CD4-positive, alpha-beta T cell (primary cell): ENCODE data around the gene NCKAP5. TPM values are rescaled to one million over a fixed set of nuclear protein-coding genes. Genes with fewer than 3 reads are reported as not detected.

ENCODE experiments used
- ATAC-seq: fragments of 200-7000 bp; cut with Tn5 transposase; one replicate; pipeline ENCODE4 v1.10.0; 2022; ENCODE audit warnings: mild to moderate bottlenecking; ENCODE audit not compliant: poor library complexity
- CTCF ChIA-PET: fragments of 350-600 bp; sonication (Branson Sonifier 250); formaldehyde crosslinking; loops from one replicate; lab custom pipeline; 2021; ENCODE audit warnings: antibody characterized with exemption, inconsistent platforms; lab: Charles Lee
- POLR2A ChIA-PET: fragments of 350-600 bp; sonication (Branson Sonifier 250); formaldehyde crosslinking; loops from one replicate; lab custom pipeline; 2021; ENCODE audit warnings: antibody characterized with exemption, inconsistent platforms; lab: Charles Lee
- DNase-seq, 14 experiments: peaks; one replicate each; pipeline ENCODE4 v3.0.0-alpha.2; 2013 to 2020; ENCODE audit warnings: mixed read lengths in 2 of 14
- H3K27ac ChIP-seq, 2 donors: one replicate each; pipeline versions ENCODE4 v1.5.1 to v1.7.0; 2013; ENCODE audit warnings: low read length in 2 of 2, low read depth in 1 of 2, mild to moderate bottlenecking in 1 of 2
- H3K27me3 ChIP-seq, 2 experiments: 1 replicate in 1 of 2; 2 replicates in 1 of 2; pipeline versions ENCODE4 v1.6.1 to v1.7.0; 2013; ENCODE audit warnings: low read length in 2 of 2, control low read depth in 1 of 2, mild to moderate bottlenecking in 1 of 2, moderate library complexity in 1 of 2; ENCODE audit not compliant: insufficient read depth in 2 of 2, control insufficient read depth in 1 of 2
- H3K36me3 ChIP-seq: one replicate; pipeline ENCODE4 v1.6.1; 2013; ENCODE audit warnings: low read length, control low read depth; ENCODE audit not compliant: insufficient read depth
- H3K4me1 ChIP-seq: one replicate; pipeline ENCODE4 v1.6.1; 2013; ENCODE audit warnings: low read length, control low read depth; ENCODE audit not compliant: insufficient read depth
- H3K4me3 ChIP-seq: one replicate; pipeline ENCODE4 v1.5.1; 2013; ENCODE audit warnings: mild to moderate bottlenecking, low read length, moderate library complexity
- H3K9me3 ChIP-seq, 2 experiments: 1 replicate in 1 of 2; 2 replicates in 1 of 2; pipeline versions ENCODE4 v1.6.1 to v1.7.0; 2013; ENCODE audit warnings: low read length in 2 of 2, mild to moderate bottlenecking in 2 of 2, control low read depth in 1 of 2, moderate library complexity in 1 of 2; ENCODE audit not compliant: control insufficient read depth in 1 of 2, insufficient read depth in 1 of 2
- H3K27ac Mint-ChIP-seq: one replicate; pipeline ENCODE4 v1.8.0; 2020; ENCODE audit warnings: mixed read lengths
- H3K27me3 Mint-ChIP-seq: one replicate; pipeline ENCODE4 v1.8.0; 2021; ENCODE audit warnings: mixed read lengths
- H3K36me3 Mint-ChIP-seq: one replicate; pipeline ENCODE4 v1.8.0; 2021; ENCODE audit warnings: low read depth, mixed read lengths
- H3K4me1 Mint-ChIP-seq: one replicate; pipeline ENCODE4 v1.8.0; 2021; ENCODE audit warnings: low read depth, mixed read lengths
- H3K4me3 Mint-ChIP-seq: one replicate; pipeline ENCODE4 v1.8.0; 2020; ENCODE audit warnings: mild to moderate bottlenecking, mixed read lengths
- H3K9me3 Mint-ChIP-seq: one replicate; pipeline ENCODE4 v1.8.0; 2020; ENCODE audit warnings: mixed read lengths
- CTCF ChIP-seq: fragments of 200-600 bp; IDR thresholded peaks from one replicate; pipeline ENCODE4 v1.8.0; 2022; ENCODE audit warnings: antibody characterized with exemption, mild to moderate bottlenecking
- intact Hi-C, 2 experiments: fragments of 100-400 bp; cut with DNase I in 1 of 2; cut with micrococcal nuclease in 1 of 2; formaldehyde crosslinking; loops; one replicate each; pipeline versions ENCODE4 v1.15.1 to v1.9.0; 2023 to 2025; cut with DNase I, micrococcal nuclease
- total RNA-seq, 174 experiments: library from RNA in 2 of 174; stranded (reverse) in 2 of 174; gene quantifications; one replicate each; pipeline ENCODE4 v1.2.3 and lab custom pipeline; 2021 to 2026

The NCKAP5 gene
- total RNA-seq, 2 experiments from 2014 or later, result not detected

DNA sequence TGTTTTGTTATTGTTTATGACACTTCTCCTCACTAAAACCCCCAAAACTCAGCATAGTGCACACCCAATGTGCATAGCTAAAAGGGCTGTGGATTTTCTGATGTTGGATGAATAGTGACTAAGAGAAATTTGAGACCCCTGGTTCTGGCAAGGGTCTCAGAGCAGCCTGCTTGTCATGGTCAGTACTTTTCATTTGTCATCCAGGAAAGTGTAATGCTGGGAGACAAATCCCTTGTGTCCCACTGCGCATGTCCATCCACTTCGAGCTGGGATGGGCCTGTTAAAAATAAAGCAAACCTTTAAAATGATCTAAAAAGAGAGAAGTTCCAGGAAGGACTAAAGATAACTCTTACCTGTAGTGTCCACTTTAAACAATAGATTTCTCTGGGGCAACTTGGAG is 851.3 kb downstream of the NCKAP5 start:
- Histone ChIP-seq H3K27ac (no peak overlapping the region), H3K4me3 (no peak overlapping the region), H3K9me3 (peaks cover 0 to 13% of the 10 kb centered on the region in 2 experiments), H3K27me3 (no peaks in the 10 kb centered on the region), H3K36me3 (no peaks in the 10 kb centered on the region), H3K4me1 (no peaks in the 10 kb centered on the region)
- ATAC-seq (no peak), DNase-seq (no peak)
- CTCF ChIA-PET, result no interaction called here
- Mint-ChIP-seq H3K4me1 (no peaks in the 10 kb centered on the region), H3K27me3 (no peaks in the 10 kb centered on the region), H3K9me3 (no peaks in the 10 kb centered on the region), H3K4me3 (no peak overlapping the region), H3K27ac (no peak overlapping the region), H3K36me3 (no peaks in the 10 kb centered on the region)
- no peak for TF ChIP-seq CTCF
- POLR2A ChIA-PET, result no interaction called here
- intact Hi-C loops, result no loop called here

DNA sequence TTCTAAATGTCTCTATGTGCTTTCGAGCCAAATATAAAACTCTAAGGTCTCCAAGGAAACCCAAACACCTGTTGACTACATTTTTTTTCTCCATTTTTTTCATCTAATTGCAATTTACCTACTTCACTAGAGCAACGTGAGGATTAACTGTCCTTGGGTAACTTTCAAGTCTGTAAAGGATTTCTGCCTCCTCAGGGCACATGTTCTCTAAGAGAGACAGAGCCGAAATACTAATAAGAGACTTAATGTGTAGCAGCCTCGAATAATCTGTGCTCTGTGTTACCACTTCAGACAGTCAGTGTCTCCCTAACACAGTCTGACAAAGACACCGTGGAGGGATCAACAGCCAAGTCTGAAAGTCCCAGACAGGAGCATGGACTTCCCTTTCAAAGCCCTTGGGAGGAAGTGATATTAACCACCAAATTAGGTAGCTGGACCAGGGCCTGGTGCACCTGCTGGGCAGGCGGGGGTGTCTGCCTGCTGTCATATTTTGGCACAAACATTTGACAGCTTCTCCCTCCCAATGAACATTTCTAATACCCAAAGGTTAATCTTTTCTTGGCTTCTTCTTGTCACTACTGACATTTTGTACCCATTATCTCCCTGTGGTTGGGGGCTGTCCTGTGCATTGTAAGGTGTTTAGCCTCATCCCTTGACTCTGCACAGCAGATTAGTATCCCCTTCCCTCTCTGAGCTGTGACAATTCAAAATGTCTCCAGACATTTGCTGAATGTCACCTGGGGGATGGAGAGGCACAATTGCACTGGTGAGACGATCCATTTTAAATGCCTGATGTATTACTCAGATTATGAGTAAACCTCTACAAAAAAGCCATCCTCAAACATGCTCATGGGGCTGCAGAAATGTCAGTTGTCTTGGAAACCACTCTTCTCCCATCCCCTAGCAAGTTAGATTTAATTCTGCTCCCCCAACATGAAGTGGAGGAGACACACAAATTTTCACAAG is 852.6 kb downstream of the NCKAP5 start:
- H3K27me3 Mint-ChIP-seq, result no peaks in the 10 kb centered on the region
- ChIA-PET CTCF (no interaction called here), POLR2A (no interaction called here)
- peaks cover 0 to 12% of the 10 kb centered on the region in 2 experiments for H3K9me3 ChIP-seq
- ATAC-seq (no peak), DNase-seq (no peak)
- no peak overlapping the region for H3K4me3 Mint-ChIP-seq
- no peaks in the 10 kb centered on the region for H3K36me3 ChIP-seq
- H3K36me3 Mint-ChIP-seq, result no peaks in the 10 kb centered on the region
- no peak for TF ChIP-seq CTCF
- no peak overlapping the region for H3K27ac ChIP-seq
- H3K9me3 Mint-ChIP-seq, result no peaks in the 10 kb centered on the region
- H3K27ac Mint-ChIP-seq, result no peak overlapping the region
- H3K4me1 ChIP-seq, result no peaks in the 10 kb centered on the region
- intact Hi-C loops, result no loop called here
- no peaks in the 10 kb centered on the region for H3K4me1 Mint-ChIP-seq
- no peak overlapping the region for H3K4me3 ChIP-seq
- H3K27me3 ChIP-seq, result no peaks in the 10 kb centered on the region

DNA sequence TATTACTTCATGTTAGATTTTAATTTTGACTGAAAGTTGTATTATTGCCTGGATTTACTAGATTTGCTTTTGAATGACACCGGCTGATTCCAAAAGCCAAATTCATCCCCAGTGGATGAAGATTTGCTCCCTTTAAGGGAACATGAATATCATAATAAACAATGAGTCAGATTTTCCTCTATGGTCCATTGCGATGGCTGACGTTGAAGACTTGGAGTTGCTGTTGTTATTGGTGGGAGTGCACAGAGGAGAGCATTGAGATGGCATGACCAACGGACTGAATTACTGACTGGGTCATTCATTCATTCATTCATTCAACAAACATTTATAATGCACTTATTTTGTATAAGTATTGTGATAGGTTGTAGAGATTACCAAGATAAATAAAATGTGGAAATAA is 864.9 kb downstream of the NCKAP5 start:
- no peak overlapping the region for H3K27ac ChIP-seq
- H3K36me3 ChIP-seq, result no peaks in the 10 kb centered on the region
- no peak for TF ChIP-seq CTCF
- POLR2A ChIA-PET, result no interaction called here
- H3K36me3 Mint-ChIP-seq, result no peaks in the 10 kb centered on the region
- no peaks in the 10 kb centered on the region for H3K27me3 Mint-ChIP-seq
- no peak for DNase-seq
- H3K27ac Mint-ChIP-seq, result no peak overlapping the region
- CTCF ChIA-PET, result no interaction called here
- H3K9me3 ChIP-seq, result peaks cover 0 to 9% of the 10 kb centered on the region in 2 experiments
- no peaks in the 10 kb centered on the region for H3K27me3 ChIP-seq
- no peaks in the 10 kb centered on the region for H3K9me3 Mint-ChIP-seq
- intact Hi-C loops, result no loop called here
- H3K4me1 Mint-ChIP-seq, result no peaks in the 10 kb centered on the region
- no peak overlapping the region for H3K4me3 ChIP-seq
- H3K4me3 Mint-ChIP-seq, result no peak overlapping the region
- ATAC-seq, result no peak
- no peaks in the 10 kb centered on the region for H3K4me1 ChIP-seq
